ENCODE data around the gene SKI. TPM values are rescaled to one million over a fixed set of nuclear protein-coding genes. Genes with fewer than 3 reads are reported as not detected.

The SKI gene
- total RNA-seq, 1 experiment from 2014 or later = 28.3 TPM

- Histone ChIP-seq H4K20me1 (ENCODE audit: low read length) (peaks cover 78% of the 10 kb centered on the region), H3K36me3 (ENCODE audit: low read depth, low read length) (no peaks in the 10 kb centered on the region), H2AFZ (ENCODE audit: low read length) (no peak overlapping the region), H3K27ac (ENCODE audit: low read length) (no peak overlapping the region), H3K79me2 (ENCODE audit: low read length) (peaks cover 100% of the 10 kb centered on the region), H3K27me3 (ENCODE audit: low read length) (no peaks in the 10 kb centered on the region), H3K9me3 (ENCODE audit: low read length) (no peaks in the 10 kb centered on the region), H3K9me2 (replicated peaks; ENCODE audit: low read length) (no peaks in the 10 kb centered on the region), H3K9ac (ENCODE audit: low read length) (no peak overlapping the region), H3F3A (ENCODE audit: low read length, unreplicated experiment) (no peaks in the 10 kb centered on the region), H3K4me2 (ENCODE audit: low read length) (no peak overlapping the region), H3K4me3 (ENCODE audit: low read length) (no peak overlapping the region), H3K4me1 (ENCODE audit: insufficient read depth, low read length) (peaks cover under 1% of the 10 kb centered on the region; the same call in 1 of the 2 replicates)
- no TSS peak for BruUV-seq (replicated peaks)
- no peak for DNase-seq
- POLR2A ChIA-PET (ENCODE audit: unreplicated experiment) = no interaction called here
- TF ChIP-seq EZH2phosphoT487 (IDR thresholded peaks at IDR 0.05; ENCODE audit: borderline replicate concordance, low read length) (no peak), EZH2 (IDR thresholded peaks at IDR 0.05; ENCODE audit: low read length, unreplicated experiment) (no peak), CTCF (conservative IDR thresholded peaks at IDR 0.05; ENCODE audit: low read depth, low read length) (no peak)
- no peak for ATAC-seq
- intact Hi-C loops (cut with micrococcal nuclease) = no loop called here
- CTCF ChIA-PET = no interaction called here
Observed at GRCh38 chr1:2239384-2239985, 11.4 kb downstream of the SKI start.

GRCh38 chr1:2240270-2241156 is 12.4 kb downstream of the SKI start:
- no peaks in the 10 kb centered on the region for H3K36me3 ChIP-seq (ENCODE audit: low read depth, low read length)
- peaks cover 2% of the 10 kb centered on the region for H3K4me1 ChIP-seq (ENCODE audit: insufficient read depth, low read length)
- BruUV-seq (replicated peaks) = no TSS peak
- H3K9ac ChIP-seq (ENCODE audit: low read length) = no peak overlapping the region
- H4K20me1 ChIP-seq (ENCODE audit: low read length) = peaks cover 68% of the 10 kb centered on the region
- H2AFZ ChIP-seq (ENCODE audit: low read length) = no peak overlapping the region
- no peaks in the 10 kb centered on the region for H3K9me2 ChIP-seq (replicated peaks; ENCODE audit: low read length)
- no peaks in the 10 kb centered on the region for H3K27me3 ChIP-seq (ENCODE audit: low read length)
- H3K79me2 ChIP-seq (ENCODE audit: low read length) = peaks cover 100% of the 10 kb centered on the region
- H3K4me3 ChIP-seq (ENCODE audit: low read length) = no peak overlapping the region
- DNase-seq (no peak), ATAC-seq (no peak)
- TF ChIP-seq CTCF (conservative IDR thresholded peaks at IDR 0.05; ENCODE audit: low read depth, low read length) = no peak
- TF ChIP-seq EZH2 (IDR thresholded peaks at IDR 0.05; ENCODE audit: low read length, unreplicated experiment) = no peak
- TF ChIP-seq EZH2phosphoT487 (IDR thresholded peaks at IDR 0.05; ENCODE audit: borderline replicate concordance, low read length) = no peak
- POLR2A ChIA-PET (ENCODE audit: unreplicated experiment) = no interaction called here
- H3K27ac ChIP-seq (ENCODE audit: low read length) = no peak overlapping the region
- intact Hi-C loops (cut with micrococcal nuclease) = no loop called here
- H3F3A ChIP-seq (ENCODE audit: low read length, unreplicated experiment) = no peaks in the 10 kb centered on the region
- H3K4me2 ChIP-seq (ENCODE audit: low read length) = no peak overlapping the region
- CTCF ChIA-PET = no interaction called here
- no peaks in the 10 kb centered on the region for H3K9me3 ChIP-seq (ENCODE audit: low read length)

- H3K36me3 ChIP-seq (ENCODE audit: low read depth, low read length) = no peaks in the 10 kb centered on the region
- H3K9me3 ChIP-seq (ENCODE audit: low read length) = no peaks in the 10 kb centered on the region
- CTCF ChIA-PET = no interaction called here
- ATAC-seq (no peak), DNase-seq (no peak)
- peaks cover 65% of the 10 kb centered on the region for H4K20me1 ChIP-seq (ENCODE audit: low read length)
- no peaks in the 10 kb centered on the region for H3K27me3 ChIP-seq (ENCODE audit: low read length)
- H3K4me1 ChIP-seq (ENCODE audit: insufficient read depth, low read length) = peaks cover 14% of the 10 kb centered on the region
- BruUV-seq (replicated peaks) = no TSS peak
- intact Hi-C loops (cut with micrococcal nuclease) = no loop called here
- H3K4me3 ChIP-seq (ENCODE audit: low read length) = no peak overlapping the region
- POLR2A ChIA-PET (ENCODE audit: unreplicated experiment) = no interaction called here
- H3K9me2 ChIP-seq (replicated peaks; ENCODE audit: low read length) = no peaks in the 10 kb centered on the region
- no peak overlapping the region for H2AFZ ChIP-seq (ENCODE audit: low read length)
- no peak overlapping the region for H3K4me2 ChIP-seq (ENCODE audit: low read length)
- H3F3A ChIP-seq (ENCODE audit: low read length, unreplicated experiment) = no peaks in the 10 kb centered on the region
- no peak overlapping the region for H3K9ac ChIP-seq (ENCODE audit: low read length)
- TF ChIP-seq EZH2phosphoT487 (IDR thresholded peaks at IDR 0.05; ENCODE audit: borderline replicate concordance, low read length) (no peak), EZH2 (IDR thresholded peaks at IDR 0.05; ENCODE audit: low read length, unreplicated experiment) (no peak), CTCF (conservative IDR thresholded peaks at IDR 0.05; ENCODE audit: low read depth, low read length) (no peak)
- H3K27ac ChIP-seq (ENCODE audit: low read length) = no peak overlapping the region
- peaks cover 100% of the 10 kb centered on the region for H3K79me2 ChIP-seq (ENCODE audit: low read length)
Observed at GRCh38 chr1:2241820-2242219, 13.7 kb downstream of the SKI start.
